Prostate gland (tissue), 2 donors: ENCODE results near the gene ISX.

Source experiments
- POLR2A ChIP-seq: fragments of 450-650 bp; IDR thresholded peaks from one replicate; pipeline ENCODE4 v1.6.1; 2016; ENCODE audit warnings: antibody characterized with exemption, mild to moderate bottlenecking
- TF ChIP-seq, protein P1 (sequence below), 4 experiments: fragments of 200-600 bp in 2 of 4; fragments of 450-650 bp in 2 of 4; sonication (generic) in 2 of 4; IDR thresholded peaks; 1 replicate in 3 of 4; 2 replicates in 1 of 4; pipeline ENCODE4 v1.5.1; 2016 to 2019; ENCODE audit warnings: antibody characterized with exemption in 4 of 4, mild to moderate bottlenecking in 2 of 4, moderate library complexity in 2 of 4

- TF ChIP-seq, protein P1, sequence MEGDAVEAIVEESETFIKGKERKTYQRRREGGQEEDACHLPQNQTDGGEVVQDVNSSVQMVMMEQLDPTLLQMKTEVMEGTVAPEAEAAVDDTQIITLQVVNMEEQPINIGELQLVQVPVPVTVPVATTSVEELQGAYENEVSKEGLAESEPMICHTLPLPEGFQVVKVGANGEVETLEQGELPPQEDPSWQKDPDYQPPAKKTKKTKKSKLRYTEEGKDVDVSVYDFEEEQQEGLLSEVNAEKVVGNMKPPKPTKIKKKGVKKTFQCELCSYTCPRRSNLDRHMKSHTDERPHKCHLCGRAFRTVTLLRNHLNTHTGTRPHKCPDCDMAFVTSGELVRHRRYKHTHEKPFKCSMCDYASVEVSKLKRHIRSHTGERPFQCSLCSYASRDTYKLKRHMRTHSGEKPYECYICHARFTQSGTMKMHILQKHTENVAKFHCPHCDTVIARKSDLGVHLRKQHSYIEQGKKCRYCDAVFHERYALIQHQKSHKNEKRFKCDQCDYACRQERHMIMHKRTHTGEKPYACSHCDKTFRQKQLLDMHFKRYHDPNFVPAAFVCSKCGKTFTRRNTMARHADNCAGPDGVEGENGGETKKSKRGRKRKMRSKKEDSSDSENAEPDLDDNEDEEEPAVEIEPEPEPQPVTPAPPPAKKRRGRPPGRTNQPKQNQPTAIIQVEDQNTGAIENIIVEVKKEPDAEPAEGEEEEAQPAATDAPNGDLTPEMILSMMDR (IDR thresholded peaks at IDR 0.05), result no peak
- TF ChIP-seq POLR2A, result no peak
Measured at GRCh38 chr22:35070451-35071093, 4.6 kb downstream of the ISX start.
